ENCODE results near the gene AKAP1.

AKAP1 gene

GRCh38 chr17:57140316-57140715, 55.3 kb downstream of the AKAP1 start:
- H3K4me3 ChIP-seq (ENCODE audit: control insufficient read depth, low read depth, low read length), result no peak overlapping the region
- no peak for DNase-seq (ENCODE audit: low read depth)
- no peak for TF ChIP-seq CTCF (IDR thresholded peaks at IDR 0.05; ENCODE audit: control insufficient read depth, insufficient read depth, low read depth, low read length, missing control alignments)

GRCh38 chr17:57142925-57143324, 57.9 kb downstream of the AKAP1 start:
- DNase-seq (ENCODE audit: low read depth), result no peak

GRCh38 chr17:57143361-57143760, 58.3 kb downstream of the AKAP1 start:
- DNase-seq (ENCODE audit: low read depth), result no peak
- no peak for TF ChIP-seq CTCF (IDR thresholded peaks at IDR 0.05; ENCODE audit: control insufficient read depth, insufficient read depth, low read depth, low read length, missing control alignments)
- no peak overlapping the region for H3K4me3 ChIP-seq (ENCODE audit: control insufficient read depth, low read depth, low read length)

More at GRCh38 chr17:57142925-57143324, 57.9 kb downstream of the AKAP1 start:
- no peak overlapping the region for H3K4me3 ChIP-seq (ENCODE audit: control insufficient read depth, low read depth, low read length)
- TF ChIP-seq CTCF (IDR thresholded peaks at IDR 0.05; ENCODE audit: control insufficient read depth, insufficient read depth, low read depth, low read length, missing control alignments), result no peak

DNA sequence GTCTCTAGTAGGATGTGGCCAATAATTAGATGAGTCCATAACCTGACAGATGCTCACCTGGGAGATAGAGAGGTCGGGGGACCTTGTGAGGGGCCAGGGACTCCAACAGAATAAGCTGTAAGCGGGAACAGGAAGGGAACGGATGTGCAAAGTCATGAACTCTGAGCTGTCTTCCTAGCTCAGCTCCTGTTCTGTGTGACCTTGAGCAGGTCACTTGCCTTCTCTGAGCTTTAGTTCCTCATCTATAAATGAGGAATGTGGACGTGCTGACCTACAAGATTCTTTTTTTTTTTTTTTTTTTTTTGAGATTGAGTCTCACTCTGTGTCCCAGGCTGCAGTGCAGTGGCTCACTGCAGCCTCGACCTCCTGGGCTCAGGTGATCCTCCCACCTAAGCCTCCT, 58.9 kb downstream of the AKAP1 start:
- TF ChIP-seq CTCF (IDR thresholded peaks at IDR 0.05; ENCODE audit: control insufficient read depth, insufficient read depth, low read depth, low read length, missing control alignments), result no peak
- H3K4me3 ChIP-seq (ENCODE audit: control insufficient read depth, low read depth, low read length), result no peak overlapping the region
- DNase-seq (ENCODE audit: low read depth), result no peak

- TF ChIP-seq CTCF (IDR thresholded peaks at IDR 0.05; ENCODE audit: control insufficient read depth, insufficient read depth, low read depth, low read length, missing control alignments), result no peak
- DNase-seq (ENCODE audit: low read depth), result no peak
- H3K4me3 ChIP-seq (ENCODE audit: control insufficient read depth, low read depth, low read length), result no peak overlapping the region
Measured at GRCh38 chr17:57144567-57144966, 59.5 kb downstream of the AKAP1 start.

DNA sequence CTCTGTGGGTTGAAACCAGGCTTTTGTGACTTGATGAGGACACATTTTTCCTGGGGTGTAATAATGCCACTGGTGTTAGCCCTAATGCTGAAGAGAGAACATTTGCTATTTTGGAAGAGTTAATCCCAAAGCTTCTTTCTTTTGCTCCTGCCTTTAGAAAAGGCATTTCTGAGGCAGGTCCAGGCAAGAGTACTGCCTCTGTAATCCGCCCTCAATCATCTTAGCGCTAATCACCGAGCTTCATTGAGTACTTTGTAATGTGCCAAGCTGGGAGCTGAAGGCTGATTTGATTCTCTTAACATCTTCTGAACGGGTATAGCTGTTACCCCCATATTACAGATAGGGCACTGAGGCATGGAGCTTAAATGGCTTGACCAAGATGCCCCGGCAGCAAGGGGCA, 60.3 kb downstream of the AKAP1 start:
- DNase-seq (ENCODE audit: low read depth), result no peak
- no peak for TF ChIP-seq CTCF (IDR thresholded peaks at IDR 0.05; ENCODE audit: control insufficient read depth, insufficient read depth, low read depth, low read length, missing control alignments)
- H3K4me3 ChIP-seq (ENCODE audit: control insufficient read depth, low read depth, low read length), result no peak overlapping the region

DNA sequence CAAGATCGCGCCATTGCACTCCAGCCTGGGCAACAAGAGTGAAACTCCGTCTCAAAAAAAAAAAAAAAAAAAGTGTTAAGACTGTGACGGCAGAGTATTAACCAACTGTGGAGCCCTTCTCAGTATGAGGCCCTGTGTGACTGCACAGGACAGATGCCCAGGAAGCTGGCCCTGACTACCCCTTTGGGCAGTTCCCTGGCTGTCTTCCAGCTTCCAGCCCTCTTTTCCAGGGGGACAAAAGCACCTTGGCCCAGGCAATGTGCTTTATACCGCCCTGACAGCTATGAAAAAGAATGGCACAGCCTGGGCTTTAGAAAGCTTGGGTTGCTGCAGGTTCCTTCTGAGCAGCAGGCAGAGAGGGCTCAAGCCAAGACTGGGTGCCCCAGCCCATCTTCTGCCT, 61.2 kb downstream of the AKAP1 start:
- no peak for TF ChIP-seq CTCF (IDR thresholded peaks at IDR 0.05; ENCODE audit: control insufficient read depth, insufficient read depth, low read depth, low read length, missing control alignments)
- no peak for DNase-seq (ENCODE audit: low read depth)
- no peak overlapping the region for H3K4me3 ChIP-seq (ENCODE audit: control insufficient read depth, low read depth, low read length)
